B cell (primary cell): Measurements from ENCODE around the gene RPS6KA1. TPM values are rescaled to one million over a fixed set of nuclear protein-coding genes. Genes with fewer than 3 reads are reported as not detected.

ENCODE experiments used
- ATAC-seq: fragments of 200-7000 bp; cut with Tn5 transposase; one replicate; pipeline ENCODE4 v1.10.0; 2021; ENCODE audit warnings: low read depth, mild to moderate bottlenecking, moderate number of reproducible peaks, moderate library complexity
- CTCF ChIA-PET: fragments of 350-600 bp; sonication (Branson Sonifier 250); formaldehyde crosslinking; loops from one replicate; lab custom pipeline; 2021; ENCODE audit warnings: antibody characterized with exemption, inconsistent platforms; lab: Charles Lee
- POLR2A ChIA-PET: fragments of 350-600 bp; sonication (Branson Sonifier 250); formaldehyde crosslinking; loops from one replicate; lab custom pipeline; 2021; ENCODE audit warnings: antibody characterized with exemption; lab: Charles Lee
- DNase-seq: peaks from one replicate; pipeline ENCODE4 v3.0.0; 2013
- H2AFZ ChIP-seq: 2 replicates; pipeline ENCODE4 v1.6.1; 2012; ENCODE audit warnings: mild to moderate bottlenecking, low read depth, low read length; ENCODE audit not compliant: insufficient read depth, poor library complexity, severe bottlenecking
- H3K27ac ChIP-seq, 2 donors: 1 replicate in 1 of 2; 2 replicates in 1 of 2; pipeline ENCODE4 v1.5.1; 2012 to 2013; ENCODE audit warnings: low read length in 2 of 2, mild to moderate bottlenecking in 2 of 2, moderate library complexity in 1 of 2
- H3K27me3 ChIP-seq, 4 experiments: fragments of 200-600 bp in 1 of 4; sonication (generic) in 1 of 4; replicated peaks in 1 of 4; 1 replicate in 2 of 4; 2 replicates in 2 of 4; pipeline versions ENCODE4 v1.6.1 to v1.7.0; 2013 to 2016; ENCODE audit warnings: low read length in 3 of 4, mild to moderate bottlenecking in 2 of 4, mixed read lengths in 1 of 4, moderate library complexity in 1 of 4; ENCODE audit not compliant: insufficient read depth in 4 of 4, control insufficient read depth in 3 of 4; ENCODE audit errors: control extremely low read depth in 1 of 4
- H3K36me3 ChIP-seq, 2 experiments: replicated peaks in 1 of 2; 1 replicate in 1 of 2; 2 replicates in 1 of 2; pipeline versions ENCODE4 v1.6.1 to v1.7.1; 2013; ENCODE audit warnings: low read length in 1 of 2; ENCODE audit not compliant: insufficient read depth in 2 of 2, control insufficient read depth in 1 of 2; ENCODE audit errors: control extremely low read depth in 1 of 2, extremely low read depth in 1 of 2
- H3K4me1 ChIP-seq, 2 donors: fragments of 200-600 bp in 1 of 2; sonication (generic) in 1 of 2; 1 replicate in 1 of 2; 2 replicates in 1 of 2; pipeline versions ENCODE4 v1.5.1 to v1.6.1; 2013 to 2017; ENCODE audit warnings: low read length in 2 of 2; ENCODE audit not compliant: control insufficient read depth in 2 of 2, insufficient read depth in 2 of 2
- H3K4me2 ChIP-seq: replicated peaks from 2 replicates; pipeline ENCODE3; 2012; ENCODE audit warnings: mild to moderate bottlenecking, low read depth, low read length; ENCODE audit not compliant: poor library complexity, severe bottlenecking
- H3K4me3 ChIP-seq, 5 experiments: fragments of 200-600 bp in 1 of 5; sonication (generic) in 1 of 5; 1 replicate in 3 of 5; 2 replicates in 2 of 5; pipeline versions ENCODE4 v1.5.1 to v1.7.0; 2011 to 2016; ENCODE audit warnings: low read length in 4 of 5, mild to moderate bottlenecking in 4 of 5, low read depth in 2 of 5, control low read depth in 1 of 5, moderate library complexity in 1 of 5; ENCODE audit not compliant: insufficient read depth in 1 of 5; ENCODE audit errors: control extremely low read depth in 1 of 5, extremely low read depth in 1 of 5
- H3K79me2 ChIP-seq: fragments of 200-600 bp; sonication (generic); one replicate; pipeline ENCODE4 v1.6.0; 2016; ENCODE audit warnings: low read length; ENCODE audit not compliant: control insufficient read depth, insufficient read depth
- H3K9ac ChIP-seq: fragments of 200-600 bp; sonication (generic); 2 replicates; pipeline ENCODE4 v1.6.1; 2017; ENCODE audit warnings: mild to moderate bottlenecking, low read length, moderate library complexity
- H3K9me3 ChIP-seq, 3 donors: one replicate each; pipeline versions ENCODE4 v1.6.1 to v1.7.1; 2013; ENCODE audit warnings: low read length in 2 of 3; ENCODE audit not compliant: control insufficient read depth in 2 of 3, insufficient read depth in 1 of 3; ENCODE audit errors: control extremely low read depth in 1 of 3
- H4K20me1 ChIP-seq: 2 replicates; pipeline ENCODE4 v1.6.0; 2012; ENCODE audit warnings: mild to moderate bottlenecking, low read length; ENCODE audit not compliant: insufficient read depth, control insufficient read depth, poor library complexity, severe bottlenecking
- H3K27ac Mint-ChIP-seq: one replicate; pipeline ENCODE4 v1.8.0; 2021; ENCODE audit warnings: mixed read lengths
- H3K27me3 Mint-ChIP-seq: one replicate; pipeline ENCODE4 v1.8.0; 2021; ENCODE audit warnings: mixed read lengths
- H3K4me1 Mint-ChIP-seq: one replicate; pipeline ENCODE4 v1.8.0; 2021; ENCODE audit warnings: mixed read lengths
- H3K4me3 Mint-ChIP-seq: one replicate; pipeline ENCODE4 v1.8.0; 2021; ENCODE audit warnings: mixed read lengths
- H3K9me3 Mint-ChIP-seq: one replicate; pipeline ENCODE4 v1.8.0; 2022; ENCODE audit warnings: mixed read lengths; ENCODE audit not compliant: insufficient read depth
- EZH2 ChIP-seq: IDR thresholded peaks from 2 replicates; pipeline ENCODE4 v1.6.1; 2012; ENCODE audit warnings: borderline replicate concordance, low read depth, mild to moderate bottlenecking, moderate library complexity, low read length; ENCODE audit not compliant: insufficient read depth, poor library complexity, severe bottlenecking
- WGBS: methylation state at CpG from one replicate; pipeline ENCODE4 v1.1.5; 2013; ENCODE audit warnings: missing lambda C conversion rate; ENCODE audit not compliant: insufficient coverage; 5-methylcytosine and 5-hydroxymethylcytosine counted together
- intact Hi-C: fragments of 100-400 bp; cut with micrococcal nuclease; formaldehyde crosslinking; loops from one replicate; pipeline ENCODE4 v1.10.0; 2022
- polyA minus RNA-seq: library from RNA; depleted of rRNA, polyadenylated mRNA; stranded (reverse); fragments of >200 nt; gene quantifications from 2 replicates; pipeline ENCODE4 v1.2.3, GENCODE V29; 2012
- polyA plus RNA-seq: library from polyadenylated mRNA; depleted of rRNA; stranded (reverse); fragments of >200 nt; gene quantifications from 2 replicates; pipeline ENCODE4 v1.2.3, GENCODE V29; 2012
- total RNA-seq, 2 donors: library from RNA; stranded (reverse); fragments of 120-200 nt in 1 of 2; gene quantifications; 1 replicate in 1 of 2; 2 replicates in 1 of 2; pipeline versions ENCODE4 v1.2.3 to v1.2.4, GENCODE V29; 2013 to 2022
- TF ChIP-seq, protein P1 (sequence below): fragments of 200-600 bp; IDR thresholded peaks from one replicate; pipeline ENCODE4 v1.8.0; 2022; ENCODE audit warnings: antibody characterized with exemption, mild to moderate bottlenecking

The RPS6KA1 gene
- 99.9 and 109 TPM in 2 replicates for total RNA-seq
- 102 TPM for total RNA-seq (2013)
- 57.9 and 72.0 TPM in 2 replicates for polyA plus RNA-seq
- 120 and 151 TPM in 2 replicates for polyA minus RNA-seq

DNA sequence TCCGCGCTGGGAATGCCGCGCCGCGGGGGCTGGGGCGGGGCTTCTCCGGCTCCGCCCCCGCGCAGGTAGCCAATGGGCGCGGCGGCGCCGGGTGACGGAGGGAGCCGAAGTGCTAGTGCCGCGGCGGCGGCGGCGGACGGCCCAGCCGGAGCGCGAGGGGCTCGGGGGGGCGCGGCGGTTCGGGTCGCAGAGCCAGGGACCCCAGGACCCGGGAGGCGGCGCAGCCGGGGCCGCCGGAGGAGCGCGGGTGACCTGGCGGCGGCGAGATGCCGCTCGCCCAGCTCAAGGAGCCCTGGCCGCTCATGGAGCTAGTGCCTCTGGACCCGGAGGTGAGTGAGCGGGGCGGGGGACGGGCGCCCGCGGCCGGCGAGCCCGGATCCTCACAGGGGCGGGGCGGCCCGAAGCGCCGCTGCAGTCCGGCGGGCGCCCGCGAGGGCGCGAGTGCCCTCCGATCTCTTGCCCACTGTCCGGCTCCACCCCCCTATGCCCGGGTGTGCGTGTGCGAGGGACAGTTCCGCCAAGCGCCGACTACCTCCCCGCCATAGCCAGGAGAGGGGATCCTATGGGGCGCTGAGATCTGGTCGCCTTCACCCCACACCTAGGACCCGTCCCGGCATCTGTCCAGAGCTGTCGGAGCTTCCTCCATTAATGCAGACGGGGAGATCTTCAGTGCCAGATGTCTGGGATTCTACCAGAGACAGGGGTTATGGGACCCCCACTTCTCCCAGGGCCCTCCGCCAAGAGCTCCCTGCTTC lies at the start of gene RPS6KA1:
Gene RPS6KA1, plus strand, starts transcription at position 107 of the 755 bp plus-strand sequence. Its CDS starts 160 bp downstream, at position 267.
- H3K27me3 Mint-ChIP-seq, result peaks cover 1% of the 10 kb centered on the region
- no peaks in the 10 kb centered on the region for H3K9me3 Mint-ChIP-seq
- Histone ChIP-seq H3K4me2 (peak within 1 kb of the TSS; percentile 93), H3K4me1 (peaks cover 24 to 33% of the 10 kb centered on the region in 2 donors), H2AFZ (peak within 1 kb of the TSS; percentile 78), H3K79me2 (peaks cover 23% of the 10 kb centered on the region), H3K4me3 (peak within 1 kb of the TSS; percentile 60 to 80 (median 68)), H3K36me3 (no peaks in the 10 kb centered on the region), H3K27me3 (no peaks in the 10 kb centered on the region), H3K9me3 (peaks cover 0 to 2% (median 0%) of the 10 kb centered on the region in 3 donors), H3K27ac (peak within 1 kb of the TSS in 1 of 2 donors; percentile 49), H4K20me1 (peaks cover 12% of the 10 kb centered on the region), H3K9ac (peak within 1 kb of the TSS; percentile 80)
- intact Hi-C loops, result loop anchor here (1.0 kb wide), 3 partner anchors 8 to 29 kb away; no protein-coding TSS in a partner anchor
- peak; percentile 93 for ATAC-seq
- H3K4me1 Mint-ChIP-seq, result peaks cover 35% of the 10 kb centered on the region
- peak; percentile 78 for DNase-seq
- ChIA-PET POLR2A (interaction anchor here (1.5 to 2.4 kb wide), 3 partner anchors 8 to 29 kb away, joined by 5 to 19 read pairs (median 11); no protein-coding TSS in a partner anchor), CTCF (interaction anchor here (0.6 to 2.9 kb wide), 7 partner anchors 9 to 276 kb away, joined by 3 to 12 read pairs (median 7); no protein-coding TSS in a partner anchor)
- WGBS, result under 1% methylated on average over 82 of the region's 86 CpGs
- H3K27ac Mint-ChIP-seq, result peak within 1 kb of the TSS; percentile 86
- no peak for TF ChIP-seq EZH2
- TF ChIP-seq, protein P1, sequence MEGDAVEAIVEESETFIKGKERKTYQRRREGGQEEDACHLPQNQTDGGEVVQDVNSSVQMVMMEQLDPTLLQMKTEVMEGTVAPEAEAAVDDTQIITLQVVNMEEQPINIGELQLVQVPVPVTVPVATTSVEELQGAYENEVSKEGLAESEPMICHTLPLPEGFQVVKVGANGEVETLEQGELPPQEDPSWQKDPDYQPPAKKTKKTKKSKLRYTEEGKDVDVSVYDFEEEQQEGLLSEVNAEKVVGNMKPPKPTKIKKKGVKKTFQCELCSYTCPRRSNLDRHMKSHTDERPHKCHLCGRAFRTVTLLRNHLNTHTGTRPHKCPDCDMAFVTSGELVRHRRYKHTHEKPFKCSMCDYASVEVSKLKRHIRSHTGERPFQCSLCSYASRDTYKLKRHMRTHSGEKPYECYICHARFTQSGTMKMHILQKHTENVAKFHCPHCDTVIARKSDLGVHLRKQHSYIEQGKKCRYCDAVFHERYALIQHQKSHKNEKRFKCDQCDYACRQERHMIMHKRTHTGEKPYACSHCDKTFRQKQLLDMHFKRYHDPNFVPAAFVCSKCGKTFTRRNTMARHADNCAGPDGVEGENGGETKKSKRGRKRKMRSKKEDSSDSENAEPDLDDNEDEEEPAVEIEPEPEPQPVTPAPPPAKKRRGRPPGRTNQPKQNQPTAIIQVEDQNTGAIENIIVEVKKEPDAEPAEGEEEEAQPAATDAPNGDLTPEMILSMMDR, result no peak
- H3K4me3 Mint-ChIP-seq, result peak within 1 kb of the TSS; percentile 90
